Body of pancreas (tissue), 4 donors: ENCODE results near the gene BOD1. TPM values are rescaled to one million over a fixed set of nuclear protein-coding genes. Genes with fewer than 3 reads are reported as not detected.

Experiments
- ATAC-seq: fragments of 150-250 bp; one replicate; pipeline ENCODE4 v1.9.1; 2016
- DNase-seq, 4 donors: peaks; one replicate each; pipeline ENCODE4 v3.0.0-alpha.2; 2019
- H3K27ac ChIP-seq, 4 donors: fragments of 200-600 bp; sonication (generic); 1 replicate in 3 of 4; 2 replicates in 1 of 4; pipeline versions ENCODE4 v1.5.1 to v1.6.1; 2016 to 2019; ENCODE audit warnings: mild to moderate bottlenecking in 1 of 4, mixed read lengths in 1 of 4, moderate library complexity in 1 of 4
- H3K27me3 ChIP-seq, 2 donors: fragments of 200-600 bp; sonication (generic); one replicate each; pipeline ENCODE4 v1.6.0; 2016; ENCODE audit warnings: mild to moderate bottlenecking in 1 of 2
- H3K36me3 ChIP-seq, 2 donors: fragments of 200-600 bp; sonication (generic); replicated peaks in 1 of 2; 2 replicates each; pipeline ENCODE4 v1.5.1; 2016; ENCODE audit warnings: low read depth in 2 of 2; ENCODE audit not compliant: insufficient read depth in 1 of 2
- H3K4me1 ChIP-seq: fragments of 200-600 bp; sonication (generic); one replicate; pipeline ENCODE4 v1.6.0; 2016
- H3K4me3 ChIP-seq, 2 donors: fragments of 200-600 bp; sonication (generic); 1 replicate in 1 of 2; 2 replicates in 1 of 2; pipeline ENCODE4 v1.5.1; 2016 to 2019
- H3K9me3 ChIP-seq, 3 donors: fragments of 200-600 bp; sonication (generic); 1 replicate in 2 of 3; 2 replicates in 1 of 3; pipeline ENCODE4 v1.5.1; 2016
- POLR2A ChIP-seq, 3 donors: fragments of 450-650 bp; IDR thresholded peaks; one replicate each; pipeline ENCODE4 v1.6.1; 2016; ENCODE audit warnings: antibody characterized with exemption in 3 of 3, mild to moderate bottlenecking in 2 of 3
- WGBS, 2 donors: methylation state at CpG; one replicate each; pipeline ENCODE4 v1.1.5; 2017; 5-methylcytosine and 5-hydroxymethylcytosine counted together
- intact Hi-C: fragments of 100-400 bp; cut with DNase I; formaldehyde crosslinking; loops from one replicate; pipeline ENCODE4 v1.15.1; 2023
- total RNA-seq, 2 donors: library from RNA; depleted of rRNA; stranded (reverse); fragments of >200 nt; gene quantifications; one replicate each; pipeline ENCODE4 v1.1.0, GENCODE V29; 2016
- TF ChIP-seq, protein P1 (sequence below), 7 experiments: fragments of 450-650 bp in 4 of 7; fragments of 200-600 bp in 3 of 7; sonication (generic) in 3 of 7; IDR thresholded peaks; one replicate each; pipeline ENCODE4 v1.5.1; 2016 to 2019; ENCODE audit warnings: antibody characterized with exemption in 7 of 7

BOD1 gene
- total RNA-seq, 2 donors from 2014 or later, result 32.7 to 36.9 TPM

GRCh38 chr5:173629628-173630027, 13.2 kb upstream of the BOD1 start:
- Histone ChIP-seq H3K4me1 (no peaks in the 10 kb centered on the region), H3K9me3 (no peaks in the 10 kb centered on the region), H3K27me3 (no peaks in the 10 kb centered on the region), H3K27ac (no peak overlapping the region), H3K4me3 (no peak overlapping the region), H3K36me3 (no peaks in the 10 kb centered on the region)
- ATAC-seq (no peak), DNase-seq (no peak)
- intact Hi-C loops, result loop anchor here (10.0 kb wide), 1 partner anchor 75 kb away; no protein-coding TSS in a partner anchor
- WGBS, 2 donors, result 67 to 73% methylated on average over 1 of the region's 1 CpG
- TF ChIP-seq POLR2A (IDR thresholded peaks at IDR 0.05), result no peak
- TF ChIP-seq, protein P1, sequence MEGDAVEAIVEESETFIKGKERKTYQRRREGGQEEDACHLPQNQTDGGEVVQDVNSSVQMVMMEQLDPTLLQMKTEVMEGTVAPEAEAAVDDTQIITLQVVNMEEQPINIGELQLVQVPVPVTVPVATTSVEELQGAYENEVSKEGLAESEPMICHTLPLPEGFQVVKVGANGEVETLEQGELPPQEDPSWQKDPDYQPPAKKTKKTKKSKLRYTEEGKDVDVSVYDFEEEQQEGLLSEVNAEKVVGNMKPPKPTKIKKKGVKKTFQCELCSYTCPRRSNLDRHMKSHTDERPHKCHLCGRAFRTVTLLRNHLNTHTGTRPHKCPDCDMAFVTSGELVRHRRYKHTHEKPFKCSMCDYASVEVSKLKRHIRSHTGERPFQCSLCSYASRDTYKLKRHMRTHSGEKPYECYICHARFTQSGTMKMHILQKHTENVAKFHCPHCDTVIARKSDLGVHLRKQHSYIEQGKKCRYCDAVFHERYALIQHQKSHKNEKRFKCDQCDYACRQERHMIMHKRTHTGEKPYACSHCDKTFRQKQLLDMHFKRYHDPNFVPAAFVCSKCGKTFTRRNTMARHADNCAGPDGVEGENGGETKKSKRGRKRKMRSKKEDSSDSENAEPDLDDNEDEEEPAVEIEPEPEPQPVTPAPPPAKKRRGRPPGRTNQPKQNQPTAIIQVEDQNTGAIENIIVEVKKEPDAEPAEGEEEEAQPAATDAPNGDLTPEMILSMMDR (IDR thresholded peaks at IDR 0.05), result peak in 2 of 7 experiments; percentile 8 to 18

- Histone ChIP-seq H3K27me3 (no peaks in the 10 kb centered on the region), H3K36me3 (no peaks in the 10 kb centered on the region), H3K27ac (no peak overlapping the region), H3K4me1 (no peaks in the 10 kb centered on the region), H3K4me3 (no peak overlapping the region), H3K9me3 (no peaks in the 10 kb centered on the region)
- DNase-seq (no peak), ATAC-seq (no peak)
- intact Hi-C loops, result loop anchor here (10.0 kb wide), 1 partner anchor 76 kb away; no protein-coding TSS in a partner anchor
- TF ChIP-seq, protein P1 (IDR thresholded peaks at IDR 0.05), result no peak
- TF ChIP-seq POLR2A (IDR thresholded peaks at IDR 0.05), result no peak
- WGBS, 2 donors, result 72 to 83% methylated on average over 6 of the region's 6 CpGs
Measured at GRCh38 chr5:173628501-173628900, 12.1 kb upstream of the BOD1 start.

GRCh38 chr5:173627860-173628392, 11.5 kb upstream of the BOD1 start:
- Histone ChIP-seq H3K27ac (no peak overlapping the region), H3K9me3 (no peaks in the 10 kb centered on the region), H3K4me3 (no peak overlapping the region), H3K27me3 (no peaks in the 10 kb centered on the region), H3K4me1 (no peaks in the 10 kb centered on the region), H3K36me3 (no peaks in the 10 kb centered on the region)
- TF ChIP-seq POLR2A (IDR thresholded peaks at IDR 0.05), result no peak
- TF ChIP-seq, protein P1 (IDR thresholded peaks at IDR 0.05), result no peak
- no peak for ATAC-seq
- WGBS, 2 donors, result 61 to 67% methylated on average over 11 of the region's 11 CpGs
- intact Hi-C loops, result loop anchor here (10.0 kb wide), 1 partner anchor 77 kb away; no protein-coding TSS in a partner anchor
- no peak for DNase-seq

DNA sequence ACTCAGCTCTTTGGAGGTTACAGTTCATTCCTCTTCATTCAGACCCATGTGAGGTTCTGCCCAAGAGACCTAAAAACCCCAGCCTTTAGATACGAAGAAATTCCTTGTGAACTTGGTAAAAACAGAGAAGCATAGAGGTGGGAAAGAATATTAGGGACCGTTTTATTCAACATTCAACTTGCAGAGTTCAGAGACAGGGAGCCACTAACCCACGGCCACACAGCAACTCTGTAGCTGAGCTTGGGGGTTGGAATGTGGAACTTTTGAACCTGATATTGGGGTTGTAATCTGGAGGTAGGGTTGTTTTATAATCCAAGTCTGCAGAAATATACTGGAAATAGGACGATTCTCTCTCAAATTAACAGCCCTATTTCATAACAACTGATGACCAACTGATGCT, 10.8 kb upstream of the BOD1 start:
- intact Hi-C loops, result loop anchor here (10.0 kb wide), 1 partner anchor 78 kb away; no protein-coding TSS in a partner anchor
- Histone ChIP-seq H3K4me1 (no peaks in the 10 kb centered on the region), H3K27ac (no peak overlapping the region), H3K4me3 (no peak overlapping the region), H3K27me3 (no peaks in the 10 kb centered on the region), H3K36me3 (no peaks in the 10 kb centered on the region), H3K9me3 (no peaks in the 10 kb centered on the region)
- DNase-seq (no peak), ATAC-seq (no peak)
- 75 to 82% methylated on average over 4 of the region's 4 CpGs for WGBS, 2 donors
- no peak for TF ChIP-seq POLR2A (IDR thresholded peaks at IDR 0.05)
- TF ChIP-seq, protein P1 (IDR thresholded peaks at IDR 0.05), result no peak

DNA sequence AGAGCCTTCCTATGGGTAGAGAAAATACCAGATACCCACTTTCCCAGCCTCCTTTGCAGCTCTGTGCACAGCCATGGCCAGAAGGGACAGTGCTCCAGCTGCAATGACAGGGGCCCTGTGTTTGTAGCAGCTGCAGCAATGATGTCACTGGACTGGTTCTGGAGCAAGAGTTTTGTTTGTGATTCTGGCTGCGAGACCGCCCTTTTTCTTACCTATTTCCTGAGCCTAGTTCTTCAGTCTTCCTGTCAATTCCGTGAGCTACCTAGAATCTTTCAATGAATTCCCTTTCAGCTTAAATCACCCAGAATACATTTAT, 10.0 kb upstream of the BOD1 start:
- H3K36me3 ChIP-seq, result no peaks in the 10 kb centered on the region
- H3K27ac ChIP-seq, result no peak overlapping the region
- TF ChIP-seq, protein P1 (IDR thresholded peaks at IDR 0.05), result no peak
- no peak for TF ChIP-seq POLR2A (IDR thresholded peaks at IDR 0.05)
- H3K4me3 ChIP-seq, result no peak overlapping the region
- H3K9me3 ChIP-seq, result no peaks in the 10 kb centered on the region
- 90 to 96% methylated on average over 3 of the region's 3 CpGs for WGBS, 2 donors
- H3K27me3 ChIP-seq, result no peaks in the 10 kb centered on the region
- ATAC-seq (no peak), DNase-seq (no peak)
- intact Hi-C loops, result loop anchor here (10.0 kb wide), 1 partner anchor 78 kb away; no protein-coding TSS in a partner anchor
- H3K4me1 ChIP-seq, result no peaks in the 10 kb centered on the region
